Hematopoietic multipotent progenitor cell treated with erythropoietin and hydrocortisone succinate and interleukin-3 and kit ligand, for 8 days (in vitro differentiated cells): ENCODE data around the gene DNAI7.

Source experiments
- DNase-seq: peaks from one replicate; pipeline ENCODE4 v3.0.0-alpha.2; 2015

Gene DNAI7, protein sequence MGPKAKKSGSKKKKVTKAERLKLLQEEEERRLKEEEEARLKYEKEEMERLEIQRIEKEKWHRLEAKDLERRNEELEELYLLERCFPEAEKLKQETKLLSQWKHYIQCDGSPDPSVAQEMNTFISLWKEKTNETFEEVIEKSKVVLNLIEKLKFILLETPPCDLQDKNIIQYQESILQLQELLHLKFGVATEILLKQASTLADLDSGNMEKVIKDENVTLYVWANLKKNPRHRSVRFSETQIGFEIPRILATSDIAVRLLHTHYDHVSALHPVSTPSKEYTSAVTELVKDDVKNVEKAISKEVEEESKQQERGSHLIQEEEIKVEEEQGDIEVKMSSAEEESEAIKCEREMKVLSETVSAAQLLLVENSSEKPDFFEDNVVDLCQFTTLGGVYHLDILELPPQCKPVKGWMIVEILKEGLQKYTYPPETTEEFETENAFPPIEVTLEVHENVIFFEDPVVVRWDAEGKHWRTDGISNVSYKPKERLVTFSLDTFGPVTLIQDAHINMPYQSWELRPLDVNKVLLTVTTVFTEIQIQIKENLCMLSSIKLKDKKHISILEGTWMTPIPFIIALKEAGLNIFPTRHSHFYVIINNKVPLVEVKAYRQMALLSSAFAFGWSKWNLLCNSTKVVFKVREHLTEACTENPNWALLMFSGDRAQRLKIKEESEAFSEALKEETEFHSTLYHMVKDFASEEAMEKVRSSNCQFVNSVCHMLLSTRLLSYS

DNA sequence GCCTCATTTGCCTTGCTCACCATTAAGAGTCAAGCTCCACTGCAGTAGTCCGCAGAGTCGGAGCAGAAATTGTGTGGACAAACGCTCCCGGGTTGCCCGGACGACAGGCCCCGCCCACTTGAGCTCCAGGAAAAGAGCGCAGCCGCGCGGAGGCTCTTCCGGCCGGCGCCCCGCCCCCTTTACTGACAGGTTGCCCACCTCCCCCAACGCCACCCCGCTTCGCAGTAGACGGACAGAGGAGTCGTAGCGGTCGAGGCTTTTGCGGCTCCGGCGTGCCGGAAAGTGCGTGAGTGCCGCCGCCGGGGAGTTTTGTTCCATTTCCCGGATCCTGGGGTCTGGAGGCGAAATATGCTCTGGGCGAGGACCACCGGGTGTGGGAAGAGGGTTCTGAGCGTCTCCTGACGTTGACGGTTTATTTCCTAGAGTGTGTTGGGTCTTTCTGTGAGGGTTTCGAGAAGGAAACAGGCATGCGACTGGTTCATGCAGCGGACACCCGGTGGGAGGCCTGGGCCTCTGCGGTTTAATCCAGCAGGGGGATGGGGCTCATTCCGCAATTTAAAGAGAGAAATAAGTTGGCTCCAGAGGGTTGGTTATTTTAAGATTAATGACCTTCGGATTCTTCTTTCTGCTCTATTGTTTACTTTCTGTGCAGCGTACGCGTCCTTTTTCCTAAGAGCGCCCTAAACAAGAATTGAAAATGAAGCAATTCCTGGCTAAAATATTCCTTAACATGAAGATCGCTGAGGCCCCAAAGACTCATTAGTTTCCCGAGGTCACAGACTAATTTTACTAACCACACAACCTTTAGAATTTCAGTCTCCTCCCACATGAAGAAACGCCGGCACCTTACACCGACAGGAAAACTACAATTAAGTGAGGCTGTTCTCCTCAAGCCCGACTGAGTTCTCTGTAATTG is at the start of gene DNAI7, which contains the start of gene ETFRF1:
DNAI7 (minus strand) TSS at position 105 of the 916 bp plus-strand sequence; CDS start at position 23, 82 bp downstream.
ETFRF1 (plus strand) TSS at position 182 of the 916 bp plus-strand sequence. CDS start 8,720 bp downstream, outside the sequence.
- peak; percentile 94 for DNase-seq

DNA sequence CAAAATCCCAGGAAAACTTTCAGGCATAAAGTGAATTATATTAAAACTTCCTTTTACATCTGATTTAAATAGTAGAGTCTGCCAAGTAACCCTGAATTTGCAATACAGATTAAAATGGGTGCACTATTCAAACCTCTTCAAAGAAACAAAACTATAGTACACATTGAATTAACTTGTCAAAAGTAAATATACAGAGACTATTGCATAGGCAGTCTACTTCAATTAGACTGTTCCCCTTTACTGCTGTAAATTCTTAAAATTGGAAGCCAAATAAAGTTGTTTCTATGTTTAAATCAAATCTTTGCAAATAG is 48.7 kb upstream of the DNAI7 start:
- DNase-seq, result no peak

DNA sequence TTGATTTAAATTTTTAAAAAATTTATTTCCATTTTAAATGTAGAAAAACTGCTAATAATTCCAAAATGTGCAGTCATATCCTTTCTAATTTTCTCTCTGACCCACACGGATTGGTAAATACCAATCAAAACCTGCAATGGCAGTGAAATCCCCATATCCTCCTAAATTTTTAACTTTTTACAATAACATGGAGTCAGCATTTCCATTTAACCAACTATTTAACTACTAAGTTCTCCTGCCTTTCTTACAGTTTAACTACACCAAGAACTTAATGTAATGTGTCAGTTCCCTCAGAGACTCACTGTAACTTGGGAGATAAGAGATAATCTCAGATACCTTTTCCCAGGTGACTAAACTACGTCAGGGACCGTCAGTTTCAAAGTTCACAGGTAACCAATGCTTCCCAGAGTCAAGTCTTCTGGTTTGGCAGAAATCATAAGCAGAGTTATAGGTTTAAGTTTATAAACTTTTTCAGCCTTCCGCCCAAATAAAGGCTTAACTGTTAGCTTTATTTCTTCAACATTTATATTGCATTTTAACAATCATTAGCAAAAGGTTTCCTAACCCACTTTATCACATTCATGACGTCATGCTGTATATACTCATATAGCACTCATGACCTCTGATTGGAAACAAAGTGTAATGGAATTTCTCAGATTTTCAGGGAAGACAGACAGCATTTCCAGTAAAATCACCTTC is 48.2 kb upstream of the DNAI7 start:
- DNase-seq, result no peak

DNA sequence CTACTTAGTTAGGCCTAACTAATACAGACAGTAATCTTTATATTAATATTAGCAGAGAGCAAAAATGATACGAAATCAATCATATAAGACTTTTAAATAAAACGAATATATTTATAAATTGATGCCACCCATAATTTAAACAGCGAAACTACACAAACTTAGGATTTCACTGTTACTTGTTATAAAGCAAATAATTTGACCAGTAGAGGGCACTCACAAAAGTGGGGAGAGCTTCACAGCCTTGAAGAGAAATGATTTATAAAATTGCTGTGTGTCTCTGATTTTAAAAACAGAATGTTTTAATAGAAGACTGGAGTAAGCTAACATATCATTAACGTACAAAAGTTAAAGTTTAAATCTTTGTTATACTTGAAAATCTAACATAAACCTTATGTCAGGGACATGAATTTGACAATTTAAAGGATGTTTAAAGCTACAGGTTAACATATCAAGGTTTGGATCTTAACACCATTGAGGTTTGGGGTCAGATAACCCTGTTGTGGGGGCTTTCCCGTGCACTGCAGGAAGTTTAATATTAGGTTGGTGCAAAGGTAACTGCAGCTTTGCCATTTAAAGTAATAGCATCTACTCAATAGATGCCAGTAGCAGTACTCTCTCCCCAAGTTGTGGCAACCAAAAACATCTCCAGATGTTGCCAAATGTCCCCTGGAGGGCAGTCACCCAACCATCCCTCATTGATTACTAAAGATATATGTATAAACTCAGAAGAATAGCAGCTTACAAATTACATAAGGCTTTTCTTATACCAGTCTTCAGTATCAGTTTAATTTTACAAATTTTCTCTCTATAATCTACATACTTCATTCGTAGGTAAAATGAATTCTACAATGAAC is 46.4 kb upstream of the DNAI7 start:
- peak; percentile 57 for DNase-seq

DNA sequence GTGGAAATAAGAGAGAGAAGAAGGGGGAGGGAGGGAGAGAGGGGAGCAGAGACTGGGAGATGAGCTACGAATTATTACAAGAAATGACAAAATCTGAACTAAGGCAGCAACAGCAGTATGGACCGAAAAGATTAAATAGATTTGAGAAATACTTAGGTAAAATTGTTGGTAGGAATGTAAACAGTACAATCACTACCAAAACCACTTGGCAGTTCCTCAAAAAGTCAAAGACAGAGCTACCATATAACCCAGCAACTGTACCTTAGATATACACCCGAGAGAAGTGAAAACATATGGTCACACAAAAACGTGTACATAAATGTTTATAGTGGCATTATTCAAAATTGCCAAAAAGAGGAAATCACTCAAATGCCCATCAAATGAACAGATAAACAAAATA is 41.7 kb upstream of the DNAI7 start:
- no peak for DNase-seq

DNA sequence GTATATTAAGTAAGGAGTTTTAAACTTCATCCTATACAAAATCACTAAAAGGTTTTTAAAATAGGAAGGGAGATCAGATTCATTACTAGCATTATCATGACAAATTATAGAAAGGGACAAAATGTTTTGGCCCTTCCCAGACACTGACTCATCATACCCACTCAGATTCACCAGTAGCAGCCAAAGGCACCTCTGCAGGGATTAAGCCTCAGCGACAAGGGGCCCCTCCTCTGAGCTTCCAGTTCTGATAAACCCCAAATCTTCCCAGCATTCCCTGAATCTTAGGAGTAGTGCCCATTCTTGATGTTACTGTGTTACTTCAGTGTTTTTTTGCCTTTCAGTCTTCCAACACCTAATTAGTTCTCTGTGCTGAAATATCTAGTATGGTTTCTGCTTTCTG is 41.2 kb upstream of the DNAI7 start:
- no peak for DNase-seq

DNA sequence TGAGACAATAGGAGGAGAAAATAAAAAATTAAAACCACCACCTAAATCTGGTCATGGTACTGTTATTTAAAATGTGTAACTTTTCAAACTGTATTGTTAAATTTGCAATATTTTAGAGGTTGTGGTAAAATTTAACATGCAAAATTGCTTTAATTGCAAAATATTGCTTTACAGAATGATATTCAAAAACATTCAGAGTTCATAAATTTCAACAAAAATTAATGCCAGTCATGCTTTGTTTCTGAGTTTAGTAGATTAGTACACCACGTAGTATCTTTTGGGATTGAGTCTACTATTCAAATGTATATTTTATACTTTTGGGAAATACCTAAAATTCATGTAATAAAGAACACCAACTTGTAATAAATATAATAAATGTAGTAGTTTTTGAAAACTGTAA is 18.4 kb upstream of the DNAI7 start:
- no peak for DNase-seq

DNA sequence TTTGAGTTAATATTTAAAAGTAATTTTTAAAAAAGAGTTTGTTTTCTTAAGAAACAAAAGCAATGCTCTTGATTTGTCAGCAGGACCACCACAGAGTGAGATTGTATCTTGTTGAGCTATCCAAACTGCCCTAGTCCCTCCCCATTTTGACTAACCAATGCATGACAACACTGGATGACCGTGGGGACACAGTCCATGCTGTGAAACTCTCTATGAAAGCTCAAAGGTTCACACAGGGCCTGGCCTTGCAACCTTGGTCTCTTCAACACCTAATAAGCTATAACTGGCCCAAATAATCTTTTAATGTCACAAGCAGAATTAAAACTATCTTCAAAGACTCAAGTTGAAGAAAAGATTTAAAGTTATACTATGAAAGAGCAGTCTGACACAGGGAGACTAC is 13.6 kb upstream of the DNAI7 start:
- DNase-seq, result no peak

DNA sequence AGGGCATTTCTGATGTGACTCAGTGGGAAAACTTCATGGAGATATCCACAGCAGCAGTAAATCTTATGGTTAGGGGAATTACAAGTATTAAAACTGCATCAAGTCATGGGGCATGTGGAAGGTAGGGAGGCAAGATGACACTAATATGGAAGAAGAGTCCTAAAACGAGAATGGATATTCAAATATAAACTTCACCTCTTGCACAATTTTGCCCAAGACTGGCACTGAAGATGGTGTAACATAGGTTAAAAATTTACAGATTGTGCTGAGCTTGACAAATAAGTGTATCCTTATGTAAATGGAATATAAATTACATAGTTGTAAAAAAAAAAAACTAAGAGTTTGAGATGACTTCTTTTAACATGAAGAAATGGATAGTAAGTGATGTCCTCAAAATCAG is 12.9 kb upstream of the DNAI7 start:
- DNase-seq, result no peak

DNA sequence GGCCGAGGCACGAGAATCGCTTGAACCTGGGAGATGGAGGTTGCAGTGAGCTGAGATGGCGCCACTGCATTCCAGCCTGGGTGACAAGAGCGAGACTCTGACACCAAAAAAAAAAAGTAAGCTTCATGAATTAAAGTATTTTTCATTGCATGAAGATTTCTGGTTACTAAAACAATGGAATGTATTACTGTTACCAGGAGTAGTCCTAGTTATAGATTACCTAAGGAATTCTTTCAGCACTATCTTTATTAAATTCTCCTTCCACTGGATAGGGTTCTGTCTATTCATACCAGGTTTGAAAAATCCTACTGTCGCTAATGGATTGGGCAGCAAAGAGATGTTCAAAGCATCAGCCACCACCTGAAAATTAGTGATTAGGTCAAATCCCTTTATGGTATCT is 12.5 kb upstream of the DNAI7 start:
- no peak for DNase-seq

DNA sequence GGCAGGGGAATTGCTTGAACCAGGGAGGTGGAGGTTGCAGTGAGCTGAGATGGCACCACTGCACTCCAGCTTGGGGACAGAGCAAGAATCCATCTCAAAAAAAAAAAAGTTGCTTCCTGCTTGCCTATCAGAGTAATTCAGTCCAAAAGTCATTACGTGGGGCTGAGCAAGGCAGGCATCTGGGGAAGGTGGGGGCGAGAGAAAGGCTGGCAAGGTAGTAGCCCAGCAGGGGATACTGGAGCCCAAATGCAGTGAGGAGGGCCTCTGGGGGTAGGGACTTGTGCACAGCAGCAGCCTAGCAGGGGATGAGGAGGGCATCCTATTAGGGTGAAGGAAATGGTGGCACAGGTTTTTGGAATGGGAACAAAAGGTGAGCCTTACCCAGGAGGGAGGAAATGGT is 7.2 kb upstream of the DNAI7 start:
- no peak for DNase-seq

DNA sequence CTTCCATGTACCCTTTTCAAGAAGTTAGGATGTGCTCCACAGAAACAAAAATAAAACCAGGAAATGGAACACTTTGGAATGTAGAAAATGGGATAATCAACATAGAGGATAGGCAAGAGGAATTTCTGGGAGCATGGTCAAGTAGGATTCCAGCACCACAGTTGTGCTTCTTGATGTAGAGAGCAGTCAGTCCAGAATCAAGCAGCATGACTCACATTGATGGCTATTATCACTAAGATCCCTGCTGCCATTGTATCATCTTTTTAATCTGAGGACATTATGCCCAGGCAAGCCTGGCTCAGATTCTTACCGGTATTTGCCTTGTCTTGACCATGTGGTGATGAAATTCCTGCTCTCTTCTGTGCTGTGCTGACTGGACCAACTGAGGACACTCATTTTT is 5.7 kb upstream of the DNAI7 start:
- DNase-seq, result no peak

DNA sequence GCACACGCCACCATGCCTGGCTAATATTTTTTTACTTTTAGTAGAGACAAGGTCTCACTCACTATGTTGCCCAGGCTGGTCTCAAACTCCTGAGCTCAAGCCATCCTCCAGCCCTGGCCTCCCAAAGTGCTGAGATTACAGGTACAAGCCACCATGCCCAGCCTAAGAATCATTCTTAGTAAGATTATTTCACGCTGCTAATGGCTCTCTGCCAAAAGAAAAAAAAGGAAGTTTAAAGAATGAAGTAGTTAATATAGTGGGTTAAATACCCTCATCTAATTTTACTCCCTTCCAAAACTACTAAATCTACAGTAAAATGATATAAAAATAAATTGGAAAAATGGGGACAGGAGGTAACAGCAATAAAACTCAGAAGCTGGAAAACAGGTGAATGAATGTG is 2.6 kb upstream of the DNAI7 start:
- no peak for DNase-seq

DNA sequence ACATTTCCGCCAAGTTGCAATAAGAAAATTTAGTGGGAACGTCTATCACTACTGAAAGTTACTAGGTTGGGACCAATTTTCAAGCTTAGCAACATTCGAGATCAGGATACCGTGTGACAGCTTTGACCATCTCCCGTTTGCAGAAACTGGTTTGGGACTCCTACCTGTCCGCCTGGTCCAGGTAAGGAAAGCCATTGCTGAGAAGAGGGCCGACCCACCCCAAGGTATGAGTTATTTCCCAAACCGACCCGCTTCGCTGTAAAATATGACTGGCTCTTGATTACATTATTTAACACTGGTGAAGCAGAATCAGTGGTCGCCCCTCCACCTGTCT is 271 bp downstream of the DNAI7 start:
- no peak for DNase-seq

DNA sequence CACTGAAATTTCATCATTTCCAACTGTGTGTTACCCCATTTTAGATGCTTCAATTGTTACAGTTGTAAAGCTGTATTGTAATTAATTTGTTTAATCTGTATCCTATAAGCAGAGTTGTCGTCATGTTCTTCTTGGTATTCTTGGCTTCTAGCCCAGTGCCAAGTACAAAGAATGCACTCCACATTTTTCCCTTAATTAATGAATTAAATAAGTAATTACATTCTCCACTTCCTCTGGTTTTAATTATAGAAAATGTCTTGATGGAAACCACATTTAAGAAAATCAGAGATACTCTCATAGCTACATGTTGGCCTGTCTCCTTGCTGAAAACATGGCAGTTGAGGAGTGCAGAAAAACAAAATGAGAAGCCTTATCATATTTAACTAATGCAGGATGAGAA is 746 bp downstream of the DNAI7 start:
- DNase-seq, result peak; percentile 17

DNA sequence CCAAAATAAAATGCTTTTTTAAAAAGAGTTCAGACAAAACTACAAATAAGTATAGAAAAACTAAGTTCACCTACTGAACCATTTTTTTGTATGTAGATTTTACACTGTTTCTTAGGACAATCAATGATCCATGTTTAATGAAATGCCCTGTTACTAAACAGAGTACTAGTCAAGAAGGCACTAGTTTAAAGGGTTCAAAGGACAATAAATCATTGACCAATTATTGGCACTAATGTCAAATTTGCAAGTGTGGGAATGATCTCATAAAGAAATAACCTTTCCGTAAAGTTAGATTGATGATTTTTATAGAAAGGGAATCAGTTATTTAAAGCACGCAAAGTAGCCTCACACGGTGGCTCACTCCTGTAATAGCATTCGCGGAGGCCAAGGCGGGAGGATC is 4.2 kb downstream of the DNAI7 start:
- no peak for DNase-seq

DNA sequence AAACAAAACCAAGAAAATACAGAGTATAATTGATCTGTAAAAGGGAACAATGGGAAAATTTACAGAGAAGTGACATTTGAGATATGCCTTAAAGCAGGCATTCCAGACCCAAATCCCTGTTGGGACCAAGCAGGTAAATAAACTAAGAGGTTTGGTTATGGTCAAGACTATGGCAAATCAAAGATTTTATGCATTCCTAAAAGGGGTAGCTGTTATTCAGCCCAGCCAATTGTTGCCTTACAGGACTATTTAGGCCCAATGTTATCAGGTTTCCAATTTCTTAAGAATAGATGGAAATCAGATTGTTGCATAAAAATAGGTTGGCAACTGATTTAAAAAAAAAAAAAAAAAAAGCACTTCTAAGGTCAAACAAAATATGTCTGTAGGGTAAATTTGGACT is 5.3 kb downstream of the DNAI7 start:
- no peak for DNase-seq

DNA sequence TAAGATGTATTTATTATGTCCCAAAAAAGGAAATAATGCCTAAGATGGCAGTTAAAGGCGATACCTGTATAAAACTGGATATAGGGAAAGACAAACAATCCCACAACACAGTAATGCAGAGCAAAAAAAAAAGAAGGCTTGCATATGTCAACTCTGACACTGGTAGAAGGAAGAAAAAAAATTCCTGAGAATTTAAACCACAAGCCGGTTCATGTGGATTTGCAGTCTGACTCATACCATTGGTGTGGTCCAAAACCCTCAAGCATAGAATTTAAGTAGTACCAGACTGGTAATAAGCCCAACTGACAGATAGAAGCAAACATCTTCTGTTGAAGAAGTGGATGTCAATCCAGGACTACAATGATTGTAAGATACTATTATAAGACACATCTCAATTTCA is 7.2 kb downstream of the DNAI7 start:
- DNase-seq, result no peak

DNA sequence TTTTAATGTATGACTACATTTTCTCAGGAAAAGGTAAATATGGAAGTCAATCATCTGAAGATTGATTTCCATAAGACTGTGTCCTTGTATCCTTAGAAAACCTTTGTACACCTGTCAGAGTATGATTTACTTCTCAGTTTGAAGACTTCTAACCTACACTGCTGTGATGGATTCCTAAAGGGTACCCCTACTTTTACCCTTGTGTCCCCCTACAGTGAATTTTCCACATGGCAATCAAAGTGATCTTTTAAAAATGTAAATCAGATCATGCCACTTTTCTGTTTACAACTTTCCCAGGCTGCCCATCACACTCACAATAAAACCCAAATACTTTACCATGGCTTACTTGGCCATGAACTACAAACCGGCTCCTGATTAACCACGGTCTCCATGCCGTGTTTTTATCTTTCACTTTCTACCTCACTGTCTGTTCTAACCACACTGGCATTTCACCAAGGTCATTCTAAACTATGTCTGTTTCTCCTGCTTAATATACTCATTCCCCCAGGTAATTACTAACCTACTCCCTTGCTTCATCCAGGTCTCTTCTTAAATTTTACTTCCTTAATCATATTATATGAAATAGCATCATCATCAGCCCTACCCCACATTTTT is 8.1 kb downstream of the DNAI7 start:
- no peak for DNase-seq

DNA sequence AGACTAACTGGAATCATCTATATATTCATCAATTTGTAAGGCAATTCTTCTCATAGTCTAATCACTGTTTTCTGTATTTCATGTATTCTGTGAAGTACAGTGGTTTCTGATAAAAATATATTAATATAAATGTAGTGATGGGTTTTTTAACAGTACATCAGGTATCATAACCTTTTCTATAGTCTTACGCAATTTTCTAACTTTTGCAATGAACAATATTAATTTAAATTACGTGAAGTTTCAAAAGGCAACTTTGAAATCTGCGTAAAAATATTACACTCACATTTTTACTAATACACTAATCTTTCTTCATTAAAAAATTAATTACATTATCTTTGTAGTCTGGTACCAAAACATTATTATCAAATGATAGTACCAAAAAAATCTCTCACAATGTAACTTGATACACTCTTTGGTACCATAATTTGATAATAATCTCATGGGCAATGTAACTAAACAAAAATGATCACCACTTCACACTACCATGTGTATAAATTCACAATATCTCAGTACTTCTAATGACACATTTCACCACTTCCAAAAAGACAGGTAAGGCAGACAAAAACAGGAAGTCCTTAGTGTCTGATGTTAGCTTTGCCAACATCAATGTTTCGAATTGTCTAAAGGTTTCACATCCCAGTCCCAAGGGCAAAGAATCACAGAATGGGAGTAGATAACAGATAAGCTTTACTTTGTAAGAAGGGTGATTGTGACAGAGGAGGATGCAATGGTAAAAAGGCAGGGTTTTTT is 8.7 kb downstream of the DNAI7 start:
- DNase-seq, result no peak

DNA sequence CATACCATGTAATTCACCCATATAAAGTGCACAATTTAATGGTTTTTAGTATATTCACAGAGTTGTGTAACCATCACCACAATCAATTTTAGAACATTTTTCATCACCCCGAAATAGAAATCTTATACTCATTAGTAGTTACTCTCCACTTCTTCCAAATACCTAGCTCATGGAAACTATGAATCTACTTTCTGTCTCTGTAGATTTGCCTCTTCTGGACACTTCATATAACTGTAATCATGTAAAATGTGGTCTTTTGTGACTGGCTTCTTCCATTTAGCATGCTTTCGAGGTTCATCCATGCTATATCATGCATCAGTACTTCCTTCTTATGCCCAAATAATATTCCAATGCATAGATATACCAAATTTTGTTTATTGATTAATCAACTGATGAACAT is 10.8 kb downstream of the DNAI7 start:
- DNase-seq, result no peak
